ENCODE measurements around the gene NAPB. TPM values are rescaled to one million over a fixed set of nuclear protein-coding genes. Genes with fewer than 3 reads are reported as not detected.

Gene NAPB
- total and polyA plus RNA-seq, 2 experiments from 2014 or later: 5.9 to 8.1 TPM

- no peak overlapping the region for H3K4me2 ChIP-seq (ENCODE audit: unreplicated experiment)
- H3K27ac ChIP-seq: peak overlapping the region; percentile 30; the same call in 1 of the 2 replicates
- H3K79me2 ChIP-seq (ENCODE audit: insufficient read depth): peaks cover 67% of the 10 kb centered on the region
Observed at GRCh38 chr20:23397961-23398360, 23.3 kb downstream of the NAPB start.

GRCh38 chr20:23396950-23397627 is 24.2 kb downstream of the NAPB start:
- Histone ChIP-seq H2AFZ (no peak overlapping the region), H3K36me3 (ENCODE audit: low read depth) (no peaks in the 10 kb centered on the region), H4K20me1 (ENCODE audit: insufficient read depth) (no peaks in the 10 kb centered on the region), H3K4me1 (ENCODE audit: insufficient read depth) (peaks cover 10% of the 10 kb centered on the region), H3F3A (ENCODE audit: insufficient read depth) (peaks cover 15% of the 10 kb centered on the region), H3K4me2 (ENCODE audit: unreplicated experiment) (no peak overlapping the region), H3K9ac (no peak overlapping the region), H3K4me3 (no peak overlapping the region), H3K79me2 (ENCODE audit: insufficient read depth) (peaks cover 58% of the 10 kb centered on the region), H3K27ac (no peak overlapping the region), H3K27me3 (replicated peaks; ENCODE audit: insufficient read depth) (no peaks in the 10 kb centered on the region), H3K9me3 (ENCODE audit: low read depth) (no peaks in the 10 kb centered on the region), H3K9me2 (ENCODE audit: insufficient read depth) (no peaks in the 10 kb centered on the region)
- in situ Hi-C loops (cut with MboI): no loop called here
- WGBS, 2 experiments (ENCODE audit: low coverage in 1 of 2, low lambda C conversion rate in 2 of 2, missing lambda C conversion rate in 2 of 2): 50 to 51% methylated on average over 6 of the region's 6 CpGs
- TF ChIP-seq EZH2phosphoT487 (IDR thresholded peaks at IDR 0.05; ENCODE audit: insufficient read depth, low read depth) (no peak), EZH2 (IDR thresholded peaks at IDR 0.05; ENCODE audit: insufficient read depth, poor library complexity, severe bottlenecking) (no peak)
- DNase-seq: peak; percentile 7

More at GRCh38 chr20:23397961-23398360, 23.3 kb downstream of the NAPB start:
- Histone ChIP-seq H4K20me1 (ENCODE audit: insufficient read depth) (no peaks in the 10 kb centered on the region), H3K9ac (peak overlapping the region; percentile 20; the same call in 1 of the 2 replicates), H3F3A (ENCODE audit: insufficient read depth) (peaks cover 15% of the 10 kb centered on the region), H3K36me3 (ENCODE audit: low read depth) (no peaks in the 10 kb centered on the region), H3K9me2 (ENCODE audit: insufficient read depth) (no peaks in the 10 kb centered on the region), H3K27me3 (replicated peaks; ENCODE audit: insufficient read depth) (no peaks in the 10 kb centered on the region), H3K4me1 (ENCODE audit: insufficient read depth) (peaks cover 10% of the 10 kb centered on the region), H3K4me3 (no peak overlapping the region), H3K9me3 (ENCODE audit: low read depth) (no peaks in the 10 kb centered on the region), H2AFZ (no peak overlapping the region)
- TF ChIP-seq EZH2phosphoT487 (IDR thresholded peaks at IDR 0.05; ENCODE audit: insufficient read depth, low read depth) (no peak), EZH2 (IDR thresholded peaks at IDR 0.05; ENCODE audit: insufficient read depth, poor library complexity, severe bottlenecking) (no peak)
- in situ Hi-C loops (cut with MboI): no loop called here
- WGBS, 2 experiments (ENCODE audit: low coverage in 1 of 2, low lambda C conversion rate in 2 of 2, missing lambda C conversion rate in 2 of 2): 86 to 87% methylated on average over 2 of the region's 2 CpGs
- DNase-seq: peak; percentile 55

GRCh38 chr20:23393996-23394775 is 27.1 kb downstream of the NAPB start:
- no peak overlapping the region for H3K4me2 ChIP-seq (ENCODE audit: unreplicated experiment)
- in situ Hi-C loops (cut with MboI): no loop called here
- no peak overlapping the region for H3K4me3 ChIP-seq
- no peaks in the 10 kb centered on the region for H3K36me3 ChIP-seq (ENCODE audit: low read depth)
- peaks cover 48% of the 10 kb centered on the region for H3K79me2 ChIP-seq (ENCODE audit: insufficient read depth)
- H3K9me3 ChIP-seq (ENCODE audit: low read depth): no peaks in the 10 kb centered on the region
- H3K27me3 ChIP-seq (replicated peaks; ENCODE audit: insufficient read depth): no peaks in the 10 kb centered on the region
- H3K9ac ChIP-seq: no peak overlapping the region
- 89 to 92% methylated on average over 4 of the region's 4 CpGs for WGBS, 2 experiments (ENCODE audit: low coverage in 1 of 2, low lambda C conversion rate in 2 of 2, missing lambda C conversion rate in 2 of 2)
- no peak for DNase-seq
- no peaks in the 10 kb centered on the region for H4K20me1 ChIP-seq (ENCODE audit: insufficient read depth)
- peaks cover 8% of the 10 kb centered on the region for H3K4me1 ChIP-seq (ENCODE audit: insufficient read depth)
- H3F3A ChIP-seq (ENCODE audit: insufficient read depth): peaks cover 6% of the 10 kb centered on the region; the same call in 1 of the 2 replicates
- H3K27ac ChIP-seq: no peak overlapping the region
- TF ChIP-seq EZH2 (IDR thresholded peaks at IDR 0.05; ENCODE audit: insufficient read depth, poor library complexity, severe bottlenecking): no peak
- no peak for TF ChIP-seq EZH2phosphoT487 (IDR thresholded peaks at IDR 0.05; ENCODE audit: insufficient read depth, low read depth)
- H2AFZ ChIP-seq: no peak overlapping the region
- no peaks in the 10 kb centered on the region for H3K9me2 ChIP-seq (ENCODE audit: insufficient read depth)

GRCh38 chr20:23391707-23392310 is 29.5 kb downstream of the NAPB start:
- Histone ChIP-seq H3K9ac (no peak overlapping the region), H3K9me2 (ENCODE audit: insufficient read depth) (no peaks in the 10 kb centered on the region), H4K20me1 (ENCODE audit: insufficient read depth) (no peaks in the 10 kb centered on the region), H3K27me3 (replicated peaks; ENCODE audit: insufficient read depth) (no peaks in the 10 kb centered on the region), H3K4me2 (ENCODE audit: unreplicated experiment) (no peak overlapping the region), H2AFZ (no peak overlapping the region), H3K36me3 (ENCODE audit: low read depth) (no peaks in the 10 kb centered on the region), H3F3A (ENCODE audit: insufficient read depth) (no peaks in the 10 kb centered on the region), H3K79me2 (ENCODE audit: insufficient read depth) (peaks cover 45% of the 10 kb centered on the region), H3K27ac (no peak overlapping the region), H3K9me3 (ENCODE audit: low read depth) (no peaks in the 10 kb centered on the region), H3K4me3 (no peak overlapping the region), H3K4me1 (ENCODE audit: insufficient read depth) (no peaks in the 10 kb centered on the region)
- in situ Hi-C loops (cut with MboI): no loop called here
- TF ChIP-seq EZH2 (IDR thresholded peaks at IDR 0.05; ENCODE audit: insufficient read depth, poor library complexity, severe bottlenecking) (no peak), EZH2phosphoT487 (IDR thresholded peaks at IDR 0.05; ENCODE audit: insufficient read depth, low read depth) (no peak)
- no peak for DNase-seq
- 92 to 96% methylated on average over 4 of the region's 4 CpGs for whole genome bisulfite sequencing, 2 experiments (ENCODE audit: low coverage in 1 of 2, low lambda C conversion rate in 2 of 2, missing lambda C conversion rate in 2 of 2)

Data from GM23248 (cell line).